ENCODE results near the gene MAD1L1. TPM values are rescaled to one million over a fixed set of nuclear protein-coding genes. Genes with fewer than 3 reads are reported as not detected.
"Not testable (repeated sequence)": the region's sequence is repeated elsewhere in the genome, so short reads cannot be mapped to it uniquely, and the experiment has no call there.

Gene MAD1L1
- total and polyA plus RNA-seq, 2 donors (not counting 3 experiments of a cell fraction or from before 2014, with no cell fraction given) = 34.1 to 42.3 TPM

GRCh38 chr7:1881946-1882345 lies 350.8 kb downstream of the MAD1L1 start:
- FAIRE-seq (no peak), DNase-seq (ENCODE audit: low read depth, low spot score) (no peak)
- CTCF ChIA-PET = interaction anchor here (2.0 kb wide), 1 partner anchor 13 kb away, joined by 7 read pairs; no protein-coding TSS in a partner anchor
- H3K27ac ChIP-seq (ENCODE audit: insufficient read depth, low read depth, low read length) = no peak overlapping the region
- H3K79me2 ChIP-seq (ENCODE audit: control insufficient read depth, insufficient read depth, low read length) = no peaks in the 10 kb centered on the region
- H3K27me3 ChIP-seq (ENCODE audit: control insufficient read depth in 2 of 2, insufficient read depth in 2 of 2, low read length in 2 of 2) = no peaks in the 10 kb centered on the region
- no peak overlapping the region for H3K9ac ChIP-seq (replicated peaks; ENCODE audit: extremely low read depth, insufficient read depth, low read length)
- TF ChIP-seq EZH2 (IDR thresholded peaks at IDR 0.05; ENCODE audit: borderline replicate concordance, low read depth, low read length, severe bottlenecking) (no peak), POLR2AphosphoS5 (IDR thresholded peaks at IDR 0.05; ENCODE audit: insufficient read depth, low read depth, low read length) (no peak), MYC (IDR thresholded peaks at IDR 0.05; ENCODE audit: low read depth, low read length) (no peak)
- POLR2A ChIA-PET = no interaction called here
- H3K4me2 ChIP-seq (ENCODE audit: insufficient read depth, low read length) = no peak overlapping the region
- no peak overlapping the region for H3K4me3 ChIP-seq (replicated peaks in 1 of 3; ENCODE audit: insufficient read depth in 1 of 3, low read depth in 1 of 3, low read length in 3 of 3)
- H2AFZ ChIP-seq (ENCODE audit: low read depth, low read length) = no peak overlapping the region
- no peaks in the 10 kb centered on the region for H3K4me1 ChIP-seq (ENCODE audit: control insufficient read depth, extremely low read depth, insufficient read depth, low read length)
- no peaks in the 10 kb centered on the region for H3K9me3 ChIP-seq (replicated peaks; ENCODE audit: control insufficient read depth, insufficient read depth, low read length)
- H3K9me1 ChIP-seq (replicated peaks; ENCODE audit: control insufficient read depth, extremely low read depth, insufficient read depth, low read length) = no peaks in the 10 kb centered on the region
- dilution Hi-C loops (cut with MboI; ENCODE audit: extremely low pct_ligation_motif_present, low sequenced_read_pairs) = no loop called here
- no peaks in the 10 kb centered on the region for H4K20me1 ChIP-seq (replicated peaks; ENCODE audit: control insufficient read depth, extremely low read depth, insufficient read depth, low read length)
- intact Hi-C loops (cut with micrococcal nuclease) = no loop called here
- H3K36me3 ChIP-seq (ENCODE audit: control insufficient read depth in 2 of 2, extremely low read depth in 1 of 2, insufficient read depth in 2 of 2, low read length in 2 of 2) = no peaks in the 10 kb centered on the region
- no TSS peak for BruUV-seq (replicated peaks)

GRCh38 chr7:1876641-1877040 lies 356.1 kb downstream of the MAD1L1 start:
- FAIRE-seq; intact Hi-C loops (cut with micrococcal nuclease); H2AFZ ChIP-seq (ENCODE audit: low read depth, low read length); H3K4me1 ChIP-seq (ENCODE audit: control insufficient read depth, extremely low read depth, insufficient read depth, low read length); H3K27me3 ChIP-seq (ENCODE audit: control insufficient read depth in 2 of 2, insufficient read depth in 2 of 2, low read length in 2 of 2); H3K4me2 ChIP-seq (ENCODE audit: insufficient read depth, low read length); H4K20me1 ChIP-seq (replicated peaks; ENCODE audit: control insufficient read depth, extremely low read depth, insufficient read depth, low read length); POLR2A ChIA-PET; CTCF ChIA-PET; H3K4me3 ChIP-seq (replicated peaks in 1 of 3; ENCODE audit: insufficient read depth in 1 of 3, low read depth in 1 of 3, low read length in 3 of 3); H3K9ac ChIP-seq (replicated peaks; ENCODE audit: extremely low read depth, insufficient read depth, low read length); H3K79me2 ChIP-seq (ENCODE audit: control insufficient read depth, insufficient read depth, low read length); H3K27ac ChIP-seq (ENCODE audit: insufficient read depth, low read depth, low read length); BruUV-seq (replicated peaks); H3K36me3 ChIP-seq (ENCODE audit: control insufficient read depth in 2 of 2, extremely low read depth in 1 of 2, insufficient read depth in 2 of 2, low read length in 2 of 2); dilution Hi-C loops (cut with MboI; ENCODE audit: extremely low pct_ligation_motif_present, low sequenced_read_pairs); H3K9me1 ChIP-seq (replicated peaks; ENCODE audit: control insufficient read depth, extremely low read depth, insufficient read depth, low read length); DNase-seq (ENCODE audit: low read depth, low spot score); H3K9me3 ChIP-seq (replicated peaks; ENCODE audit: control insufficient read depth, insufficient read depth, low read length): not testable (repeated sequence)
